HEK293 (cell line): ENCODE data around the gene ADAMTS5.

Experiments
- CTCF ChIA-PET: fragments of 350-600 bp; formaldehyde crosslinking; extraction: SDS; loops from one replicate; lab custom pipeline; 2021; ENCODE audit warnings: antibody characterized with exemption; lab: Yijun Ruan, JAX
- POLR2A ChIA-PET: fragments of 300-600 bp; formaldehyde crosslinking; extraction: SDS; loops from one replicate; lab custom pipeline; 2020; ENCODE audit warnings: antibody characterized with exemption, inconsistent platforms; lab: Yijun Ruan, JAX
- H3K27ac ChIP-seq: fragments of 200-500 bp; sonication (Bioruptor generic); 2 replicates; pipeline ENCODE4 v1.5.1; 2014; ENCODE audit warnings: low read depth, low read length, control low read depth, inconsistent platforms; ENCODE audit errors: extremely low read depth
- H3K36me3 ChIP-seq, 2 experiments: fragments of 200-500 bp in 1 of 2; sonication (Bioruptor generic) in 1 of 2; 1 replicate in 1 of 2; 2 replicates in 1 of 2; pipeline ENCODE4 v1.5.1; 2014 to 2017; ENCODE audit warnings: inconsistent platforms in 2 of 2, low read length in 2 of 2; ENCODE audit not compliant: control insufficient read depth in 2 of 2, insufficient read depth in 1 of 2
- H3K4me1 ChIP-seq: fragments of 200-500 bp; sonication (Bioruptor generic); 2 replicates; pipeline ENCODE4 v1.5.1; 2014; ENCODE audit warnings: mild to moderate bottlenecking, low read length, inconsistent platforms; ENCODE audit not compliant: control insufficient read depth, insufficient read depth
- H3K4me3 ChIP-seq: 2 replicates; pipeline ENCODE4 v1.5.1; 2011; ENCODE audit warnings: low read depth, mild to moderate bottlenecking, control low read depth, low read length, moderate library complexity
- H3K9me3 ChIP-seq: fragments of 200-500 bp; sonication (Bioruptor generic); 2 replicates; pipeline ENCODE4 v1.5.1; 2014; ENCODE audit warnings: low read depth, low read length, inconsistent platforms; ENCODE audit not compliant: control insufficient read depth, insufficient read depth
- MEIS1 ChIP-seq: sonication (generic); formaldehyde crosslinking; IDR thresholded peaks from 2 replicates; pipeline ENCODE4 v1.8.1; 2022; ENCODE audit warnings: missing genetic modification reagents, mild to moderate bottlenecking, borderline replicate concordance
- MYNN ChIP-seq: fragments of 450-650 bp; formaldehyde crosslinking; IDR thresholded peaks from 2 replicates; pipeline ENCODE4 v1.5.1; 2016; ENCODE audit warnings: missing biosample characterization, missing genetic modification characterization, borderline replicate concordance
- OVOL3 ChIP-seq: fragments of 450-650 bp; formaldehyde crosslinking; IDR thresholded peaks from 2 replicates; pipeline ENCODE4 v1.5.1; 2016; ENCODE audit warnings: missing biosample characterization, missing genetic modification characterization
- SP7 ChIP-seq: fragments of 450-650 bp; formaldehyde crosslinking; IDR thresholded peaks from 2 replicates; pipeline ENCODE4 v1.5.1; 2016; ENCODE audit warnings: missing biosample characterization, missing genetic modification characterization
- ZIC2 ChIP-seq: fragments of 450-650 bp; formaldehyde crosslinking; IDR thresholded peaks from 2 replicates; pipeline ENCODE4 v1.5.1; 2016; ENCODE audit warnings: missing biosample characterization, missing genetic modification characterization
- ZNF133 ChIP-seq: fragments of 450-650 bp; formaldehyde crosslinking; IDR thresholded peaks from 2 replicates; pipeline ENCODE4 v1.5.1; 2016; ENCODE audit warnings: missing biosample characterization, missing genetic modification characterization
- ZNF140 ChIP-seq: fragments of 450-650 bp; formaldehyde crosslinking; IDR thresholded peaks from 2 replicates; pipeline ENCODE4 v1.5.1; 2016; ENCODE audit warnings: missing biosample characterization, missing genetic modification characterization
- ZNF157 ChIP-seq: fragments of 450-650 bp; formaldehyde crosslinking; IDR thresholded peaks from 2 replicates; pipeline ENCODE4 v1.5.1; 2016; ENCODE audit warnings: missing biosample characterization, missing genetic modification characterization
- ZNF19 ChIP-seq: fragments of 450-650 bp; formaldehyde crosslinking; IDR thresholded peaks from 2 replicates; pipeline ENCODE4; 2016; ENCODE audit warnings: missing biosample characterization, missing genetic modification characterization, low read depth
- ZNF202 ChIP-seq: fragments of 450-650 bp; formaldehyde crosslinking; IDR thresholded peaks from 2 replicates; pipeline ENCODE4 v1.5.1; 2016; ENCODE audit warnings: missing biosample characterization, missing genetic modification characterization, borderline replicate concordance
- ZNF433 ChIP-seq: fragments of 450-650 bp; formaldehyde crosslinking; IDR thresholded peaks from 2 replicates; pipeline ENCODE4 v1.5.1; 2016; ENCODE audit warnings: missing biosample characterization, missing genetic modification characterization, low read depth
- ZNF514 ChIP-seq: fragments of 450-650 bp; formaldehyde crosslinking; IDR thresholded peaks from 2 replicates; pipeline ENCODE4 v1.5.1; 2016; ENCODE audit warnings: missing biosample characterization, missing genetic modification characterization
- ZNF560 ChIP-seq: fragments of 450-650 bp; formaldehyde crosslinking; IDR thresholded peaks from 2 replicates; pipeline ENCODE4 v1.5.1; 2017; ENCODE audit warnings: missing biosample characterization, missing genetic modification characterization, borderline replicate concordance
- ZNF585B ChIP-seq: fragments of 450-650 bp; formaldehyde crosslinking; IDR thresholded peaks from 2 replicates; pipeline ENCODE4 v1.5.1; 2016; ENCODE audit warnings: missing biosample characterization, missing genetic modification characterization
- ZNF701 ChIP-seq: fragments of 450-650 bp; formaldehyde crosslinking; IDR thresholded peaks from 2 replicates; pipeline ENCODE4 v1.5.1; 2016; ENCODE audit warnings: missing biosample characterization, missing genetic modification characterization
- ZNF707 ChIP-seq: fragments of 450-650 bp; formaldehyde crosslinking; IDR thresholded peaks from 2 replicates; pipeline ENCODE4 v1.5.1; 2016; ENCODE audit warnings: missing biosample characterization, missing genetic modification characterization
- TF ChIP-seq, protein P1 (sequence below): fragments of 450-650 bp; formaldehyde crosslinking; IDR thresholded peaks from 2 replicates; pipeline ENCODE4 v1.5.1; 2016; ENCODE audit warnings: missing biosample characterization, missing genetic modification characterization
- TF ChIP-seq, protein P2 (sequence below): fragments of 450-650 bp; formaldehyde crosslinking; IDR thresholded peaks from 2 replicates; pipeline ENCODE4 v1.5.1; 2016; ENCODE audit warnings: missing biosample characterization, missing genetic modification characterization
- TF ChIP-seq, protein P3 (sequence below): fragments of 450-650 bp; formaldehyde crosslinking; IDR thresholded peaks from 2 replicates; pipeline ENCODE4 v1.5.0; 2017; ENCODE audit warnings: missing biosample characterization, missing genetic modification characterization, borderline replicate concordance
- TF ChIP-seq, protein P4 (sequence below): fragments of 450-650 bp; formaldehyde crosslinking; IDR thresholded peaks from 2 replicates; pipeline ENCODE4 v1.5.1; 2016; ENCODE audit warnings: missing biosample characterization, missing genetic modification characterization, borderline replicate concordance
- TF ChIP-seq, protein P5 (sequence below): fragments of 450-650 bp; formaldehyde crosslinking; IDR thresholded peaks from 2 replicates; pipeline ENCODE4 v1.5.1; 2016; ENCODE audit warnings: missing biosample characterization, missing genetic modification characterization, borderline replicate concordance
- TF ChIP-seq, protein P6 (sequence below): fragments of 450-650 bp; formaldehyde crosslinking; IDR thresholded peaks from 2 replicates; pipeline ENCODE4 v1.5.1; 2017; ENCODE audit warnings: missing biosample characterization, missing genetic modification characterization

ADAMTS5 gene

DNA sequence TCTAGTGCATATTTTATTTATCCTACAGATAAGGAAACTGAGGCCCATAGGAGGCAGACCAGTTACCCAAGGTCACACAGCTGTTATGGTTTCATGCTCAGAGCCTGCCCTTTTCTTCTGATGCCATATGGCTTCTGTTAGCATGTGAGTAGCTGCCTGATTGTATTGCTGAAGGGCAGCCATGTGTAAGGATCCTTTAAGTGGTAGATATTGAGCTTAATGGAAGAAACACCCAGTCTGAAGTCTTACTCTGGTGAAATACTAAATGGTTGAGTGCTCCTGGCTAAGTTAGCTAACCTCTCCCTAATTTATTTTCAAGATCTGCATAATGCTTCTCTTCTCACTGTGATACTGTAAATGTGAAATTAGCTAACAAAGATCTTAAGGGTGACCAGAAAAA, 30.9 kb downstream of the ADAMTS5 start:
- Histone ChIP-seq H3K27ac (no peak overlapping the region), H3K4me1 (no peaks in the 10 kb centered on the region), H3K9me3 (no peaks in the 10 kb centered on the region), H3K4me3 (no peak overlapping the region), H3K36me3 (peaks cover 0 to 13% of the 10 kb centered on the region in 2 experiments; a peak in 2 of 3 replicates)
- ChIA-PET POLR2A (no interaction called here), CTCF (interaction anchor here (0.7 kb wide), 1 partner anchor 85 kb away, joined by 3 read pairs; no protein-coding TSS in a partner anchor)
- TF ChIP-seq ZNF560 (tag by site-specific recombination): no peak
- TF ChIP-seq ZNF701: no peak
- no peak for TF ChIP-seq ZNF433 (tag by site-specific recombination)
- TF ChIP-seq, protein P1, sequence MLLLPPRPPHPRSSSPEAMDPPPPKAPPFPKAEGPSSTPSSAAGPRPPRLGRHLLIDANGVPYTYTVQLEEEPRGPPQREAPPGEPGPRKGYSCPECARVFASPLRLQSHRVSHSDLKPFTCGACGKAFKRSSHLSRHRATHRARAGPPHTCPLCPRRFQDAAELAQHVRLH (tag by site-specific recombination): no peak
- TF ChIP-seq ZNF514: no peak
- TF ChIP-seq MYNN (tag by site-specific recombination): no peak
- TF ChIP-seq ZNF157: no peak
- TF ChIP-seq, protein P2, sequence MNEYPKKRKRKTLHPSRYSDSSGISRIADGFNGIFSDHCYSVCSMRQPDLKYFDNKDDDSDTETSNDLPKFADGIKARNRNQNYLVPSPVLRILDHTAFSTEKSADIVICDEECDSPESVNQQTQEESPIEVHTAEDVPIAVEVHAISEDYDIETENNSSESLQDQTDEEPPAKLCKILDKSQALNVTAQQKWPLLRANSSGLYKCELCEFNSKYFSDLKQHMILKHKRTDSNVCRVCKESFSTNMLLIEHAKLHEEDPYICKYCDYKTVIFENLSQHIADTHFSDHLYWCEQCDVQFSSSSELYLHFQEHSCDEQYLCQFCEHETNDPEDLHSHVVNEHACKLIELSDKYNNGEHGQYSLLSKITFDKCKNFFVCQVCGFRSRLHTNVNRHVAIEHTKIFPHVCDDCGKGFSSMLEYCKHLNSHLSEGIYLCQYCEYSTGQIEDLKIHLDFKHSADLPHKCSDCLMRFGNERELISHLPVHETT: no peak
- TF ChIP-seq OVOL3 (tag by site-specific recombination): no peak
- TF ChIP-seq ZNF19: no peak
- no peak for TF ChIP-seq ZIC2
- TF ChIP-seq, protein P3, sequence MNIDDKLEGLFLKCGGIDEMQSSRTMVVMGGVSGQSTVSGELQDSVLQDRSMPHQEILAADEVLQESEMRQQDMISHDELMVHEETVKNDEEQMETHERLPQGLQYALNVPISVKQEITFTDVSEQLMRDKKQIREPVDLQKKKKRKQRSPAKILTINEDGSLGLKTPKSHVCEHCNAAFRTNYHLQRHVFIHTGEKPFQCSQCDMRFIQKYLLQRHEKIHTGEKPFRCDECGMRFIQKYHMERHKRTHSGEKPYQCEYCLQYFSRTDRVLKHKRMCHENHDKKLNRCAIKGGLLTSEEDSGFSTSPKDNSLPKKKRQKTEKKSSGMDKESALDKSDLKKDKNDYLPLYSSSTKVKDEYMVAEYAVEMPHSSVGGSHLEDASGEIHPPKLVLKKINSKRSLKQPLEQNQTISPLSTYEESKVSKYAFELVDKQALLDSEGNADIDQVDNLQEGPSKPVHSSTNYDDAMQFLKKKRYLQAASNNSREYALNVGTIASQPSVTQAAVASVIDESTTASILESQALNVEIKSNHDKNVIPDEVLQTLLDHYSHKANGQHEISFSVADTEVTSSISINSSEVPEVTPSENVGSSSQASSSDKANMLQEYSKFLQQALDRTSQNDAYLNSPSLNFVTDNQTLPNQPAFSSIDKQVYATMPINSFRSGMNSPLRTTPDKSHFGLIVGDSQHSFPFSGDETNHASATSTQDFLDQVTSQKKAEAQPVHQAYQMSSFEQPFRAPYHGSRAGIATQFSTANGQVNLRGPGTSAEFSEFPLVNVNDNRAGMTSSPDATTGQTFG (tag by site-specific recombination): no peak
- no peak for TF ChIP-seq SP7
- TF ChIP-seq, protein P4, sequence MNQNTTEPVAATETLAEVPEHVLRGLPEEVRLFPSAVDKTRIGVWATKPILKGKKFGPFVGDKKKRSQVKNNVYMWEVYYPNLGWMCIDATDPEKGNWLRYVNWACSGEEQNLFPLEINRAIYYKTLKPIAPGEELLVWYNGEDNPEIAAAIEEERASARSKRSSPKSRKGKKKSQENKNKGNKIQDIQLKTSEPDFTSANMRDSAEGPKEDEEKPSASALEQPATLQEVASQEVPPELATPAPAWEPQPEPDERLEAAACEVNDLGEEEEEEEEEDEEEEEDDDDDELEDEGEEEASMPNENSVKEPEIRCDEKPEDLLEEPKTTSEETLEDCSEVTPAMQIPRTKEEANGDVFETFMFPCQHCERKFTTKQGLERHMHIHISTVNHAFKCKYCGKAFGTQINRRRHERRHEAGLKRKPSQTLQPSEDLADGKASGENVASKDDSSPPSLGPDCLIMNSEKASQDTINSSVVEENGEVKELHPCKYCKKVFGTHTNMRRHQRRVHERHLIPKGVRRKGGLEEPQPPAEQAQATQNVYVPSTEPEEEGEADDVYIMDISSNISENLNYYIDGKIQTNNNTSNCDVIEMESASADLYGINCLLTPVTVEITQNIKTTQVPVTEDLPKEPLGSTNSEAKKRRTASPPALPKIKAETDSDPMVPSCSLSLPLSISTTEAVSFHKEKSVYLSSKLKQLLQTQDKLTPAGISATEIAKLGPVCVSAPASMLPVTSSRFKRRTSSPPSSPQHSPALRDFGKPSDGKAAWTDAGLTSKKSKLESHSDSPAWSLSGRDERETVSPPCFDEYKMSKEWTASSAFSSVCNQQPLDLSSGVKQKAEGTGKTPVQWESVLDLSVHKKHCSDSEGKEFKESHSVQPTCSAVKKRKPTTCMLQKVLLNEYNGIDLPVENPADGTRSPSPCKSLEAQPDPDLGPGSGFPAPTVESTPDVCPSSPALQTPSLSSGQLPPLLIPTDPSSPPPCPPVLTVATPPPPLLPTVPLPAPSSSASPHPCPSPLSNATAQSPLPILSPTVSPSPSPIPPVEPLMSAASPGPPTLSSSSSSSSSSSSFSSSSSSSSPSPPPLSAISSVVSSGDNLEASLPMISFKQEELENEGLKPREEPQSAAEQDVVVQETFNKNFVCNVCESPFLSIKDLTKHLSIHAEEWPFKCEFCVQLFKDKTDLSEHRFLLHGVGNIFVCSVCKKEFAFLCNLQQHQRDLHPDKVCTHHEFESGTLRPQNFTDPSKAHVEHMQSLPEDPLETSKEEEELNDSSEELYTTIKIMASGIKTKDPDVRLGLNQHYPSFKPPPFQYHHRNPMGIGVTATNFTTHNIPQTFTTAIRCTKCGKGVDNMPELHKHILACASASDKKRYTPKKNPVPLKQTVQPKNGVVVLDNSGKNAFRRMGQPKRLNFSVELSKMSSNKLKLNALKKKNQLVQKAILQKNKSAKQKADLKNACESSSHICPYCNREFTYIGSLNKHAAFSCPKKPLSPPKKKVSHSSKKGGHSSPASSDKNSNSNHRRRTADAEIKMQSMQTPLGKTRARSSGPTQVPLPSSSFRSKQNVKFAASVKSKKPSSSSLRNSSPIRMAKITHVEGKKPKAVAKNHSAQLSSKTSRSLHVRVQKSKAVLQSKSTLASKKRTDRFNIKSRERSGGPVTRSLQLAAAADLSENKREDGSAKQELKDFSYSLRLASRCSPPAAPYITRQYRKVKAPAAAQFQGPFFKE (tag by site-specific recombination): no peak
- TF ChIP-seq ZNF140 (tag by site-specific recombination): no peak
- no peak for TF ChIP-seq MEIS1 (CRISPR knock-in tag)

DNA sequence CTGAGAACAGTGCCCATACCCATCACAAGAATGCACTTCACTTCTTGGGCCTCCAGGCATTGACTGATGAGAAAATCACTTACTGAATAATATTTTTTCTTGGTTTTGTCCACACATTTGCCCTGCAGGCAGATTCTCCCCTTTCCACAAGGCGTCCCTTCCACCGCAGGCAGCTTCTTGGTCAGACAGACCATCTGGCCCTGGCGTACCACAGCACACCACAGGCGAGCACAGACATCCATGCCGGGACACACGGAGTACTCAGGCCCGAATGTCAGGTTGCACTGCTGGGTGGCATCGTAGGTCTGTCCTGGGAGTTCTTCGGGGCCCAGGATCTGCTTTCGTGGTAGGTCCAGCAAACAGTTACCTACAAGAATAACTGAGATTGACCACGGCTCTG, 32.5 kb downstream of the ADAMTS5 start:
- Histone ChIP-seq H3K36me3 (peaks cover 0 to 13% of the 10 kb centered on the region in 2 experiments; a peak in 2 of 3 replicates), H3K4me3 (no peak overlapping the region), H3K4me1 (no peaks in the 10 kb centered on the region), H3K9me3 (no peaks in the 10 kb centered on the region), H3K27ac (no peak overlapping the region)
- CTCF ChIA-PET: interaction anchor here (0.7 to 0.9 kb wide), 2 partner anchors 11 to 28 kb away, joined by 3 read pairs; no protein-coding TSS in a partner anchor
- POLR2A ChIA-PET: no interaction called here
- TF ChIP-seq, protein P5, sequence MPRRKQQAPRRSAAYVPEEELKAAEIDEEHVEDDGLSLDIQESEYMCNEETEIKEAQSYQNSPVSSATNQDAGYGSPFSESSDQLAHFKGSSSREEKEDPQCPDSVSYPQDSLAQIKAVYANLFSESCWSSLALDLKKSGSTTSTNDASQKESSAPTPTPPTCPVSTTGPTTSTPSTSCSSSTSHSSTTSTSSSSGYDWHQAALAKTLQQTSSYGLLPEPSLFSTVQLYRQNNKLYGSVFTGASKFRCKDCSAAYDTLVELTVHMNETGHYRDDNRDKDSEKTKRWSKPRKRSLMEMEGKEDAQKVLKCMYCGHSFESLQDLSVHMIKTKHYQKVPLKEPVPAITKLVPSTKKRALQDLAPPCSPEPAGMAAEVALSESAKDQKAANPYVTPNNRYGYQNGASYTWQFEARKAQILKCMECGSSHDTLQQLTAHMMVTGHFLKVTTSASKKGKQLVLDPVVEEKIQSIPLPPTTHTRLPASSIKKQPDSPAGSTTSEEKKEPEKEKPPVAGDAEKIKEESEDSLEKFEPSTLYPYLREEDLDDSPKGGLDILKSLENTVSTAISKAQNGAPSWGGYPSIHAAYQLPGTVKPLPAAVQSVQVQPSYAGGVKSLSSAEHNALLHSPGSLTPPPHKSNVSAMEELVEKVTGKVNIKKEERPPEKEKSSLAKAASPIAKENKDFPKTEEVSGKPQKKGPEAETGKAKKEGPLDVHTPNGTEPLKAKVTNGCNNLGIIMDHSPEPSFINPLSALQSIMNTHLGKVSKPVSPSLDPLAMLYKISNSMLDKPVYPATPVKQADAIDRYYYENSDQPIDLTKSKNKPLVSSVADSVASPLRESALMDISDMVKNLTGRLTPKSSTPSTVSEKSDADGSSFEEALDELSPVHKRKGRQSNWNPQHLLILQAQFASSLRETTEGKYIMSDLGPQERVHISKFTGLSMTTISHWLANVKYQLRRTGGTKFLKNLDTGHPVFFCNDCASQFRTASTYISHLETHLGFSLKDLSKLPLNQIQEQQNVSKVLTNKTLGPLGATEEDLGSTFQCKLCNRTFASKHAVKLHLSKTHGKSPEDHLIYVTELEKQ: no peak
- TF ChIP-seq ZNF707 (tag by site-specific recombination) (no peak), ZNF202 (no peak), ZNF133 (tag by site-specific recombination) (no peak), ZNF585B (no peak)
- TF ChIP-seq, protein P6, sequence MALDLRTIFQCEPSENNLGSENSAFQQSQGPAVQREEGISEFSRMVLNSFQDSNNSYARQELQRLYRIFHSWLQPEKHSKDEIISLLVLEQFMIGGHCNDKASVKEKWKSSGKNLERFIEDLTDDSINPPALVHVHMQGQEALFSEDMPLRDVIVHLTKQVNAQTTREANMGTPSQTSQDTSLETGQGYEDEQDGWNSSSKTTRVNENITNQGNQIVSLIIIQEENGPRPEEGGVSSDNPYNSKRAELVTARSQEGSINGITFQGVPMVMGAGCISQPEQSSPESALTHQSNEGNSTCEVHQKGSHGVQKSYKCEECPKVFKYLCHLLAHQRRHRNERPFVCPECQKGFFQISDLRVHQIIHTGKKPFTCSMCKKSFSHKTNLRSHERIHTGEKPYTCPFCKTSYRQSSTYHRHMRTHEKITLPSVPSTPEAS (tag by site-specific recombination): no peak
